ENCODE results near the gene PGGT1B.

PGGT1B gene

GRCh38 chr5:115170134-115170928, 92.3 kb downstream of the PGGT1B start:
- Histone ChIP-seq H3K27ac (no peak overlapping the region), H3K36me3 (ENCODE audit: insufficient read depth, low read length) (no peaks in the 10 kb centered on the region), H3K9ac (ENCODE audit: insufficient read length) (peak overlapping the region; percentile 74), H3K4me3 (peak overlapping the region; percentile 98), H3K9me3 (ENCODE audit: low read depth, low read length) (no peaks in the 10 kb centered on the region)
- no peak for DNase-seq (ENCODE audit: low read depth, low spot score)
- no peak for TF ChIP-seq EZH2 (IDR thresholded peaks at IDR 0.05)
- no peak for TF ChIP-seq FOXP2 (optimal IDR thresholded peaks at IDR 0.05; ENCODE audit: control extremely low read depth, extremely low read length, insufficient read depth)
- TF ChIP-seq POLR2AphosphoS5 (IDR thresholded peaks at IDR 0.05; ENCODE audit: borderline replicate concordance, low read depth, low read length) = no peak; the same call in 1 of the 2 replicates

- Histone ChIP-seq H3K36me3 (ENCODE audit: insufficient read depth, low read length) (no peaks in the 10 kb centered on the region), H3K27ac (no peak within 1 kb of the TSS), H3K9ac (ENCODE audit: insufficient read length) (peak within 1 kb of the TSS; percentile 84), H3K4me3 (peak within 1 kb of the TSS; percentile 98), H3K9me3 (ENCODE audit: low read depth, low read length) (no peaks in the 10 kb centered on the region)
- DNase-seq (ENCODE audit: low read depth, low spot score) = peak; percentile 81
- peak; percentile 95 for TF ChIP-seq FOXP2 (optimal IDR thresholded peaks at IDR 0.05; ENCODE audit: control extremely low read depth, extremely low read length, insufficient read depth)
- TF ChIP-seq EZH2 (IDR thresholded peaks at IDR 0.05) = no peak
- peak; percentile 92 for TF ChIP-seq POLR2AphosphoS5 (IDR thresholded peaks at IDR 0.05; ENCODE audit: borderline replicate concordance, low read depth, low read length)
Measured at GRCh38 chr5:115169487-115170133, 93.1 kb downstream of the PGGT1B start, which contains the start of gene TRIM36. Gene TRIM36 (minus strand): TSS chr5:115169908. CDS start chr5:115169634, 274 bp downstream.

DNA sequence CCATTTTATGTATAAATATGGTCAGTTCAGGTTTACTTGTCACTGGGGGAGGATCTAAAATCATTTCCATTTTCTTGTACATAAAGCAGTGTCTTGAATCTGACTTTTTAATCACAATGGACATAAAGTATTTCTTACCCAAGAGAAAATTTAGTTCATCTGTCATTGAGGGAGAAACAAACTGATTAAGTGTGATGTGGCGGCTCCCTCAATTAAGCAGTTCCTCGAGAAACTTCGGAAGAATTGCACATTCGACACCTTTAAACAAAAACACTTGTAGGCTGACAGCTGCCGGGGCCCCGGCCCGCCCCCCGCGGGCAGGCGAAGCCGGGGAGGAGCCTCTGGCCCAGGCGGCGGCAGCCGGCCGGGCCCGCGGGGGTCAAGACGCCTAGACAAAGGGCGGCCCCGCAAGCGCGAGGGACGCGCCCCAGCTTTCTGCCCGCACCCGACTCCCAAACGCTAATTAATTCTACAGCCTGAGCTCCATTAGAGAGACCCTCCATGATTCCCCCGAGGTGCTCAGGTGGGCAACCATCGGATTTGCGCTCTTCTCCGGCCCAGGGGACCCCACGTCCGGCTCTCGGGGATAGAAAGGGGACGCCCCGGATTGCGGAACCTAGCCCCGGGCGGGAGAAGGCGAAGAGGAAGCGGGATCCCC, 93.7 kb downstream of the PGGT1B start:
- Histone ChIP-seq H3K4me3 (peak overlapping the region; percentile 98), H3K9me3 (ENCODE audit: low read depth, low read length) (no peaks in the 10 kb centered on the region), H3K9ac (ENCODE audit: insufficient read length) (peak overlapping the region; percentile 84), H3K36me3 (ENCODE audit: insufficient read depth, low read length) (peaks cover 3% of the 10 kb centered on the region; the same call in 1 of the 2 replicates), H3K27ac (no peak overlapping the region)
- DNase-seq (ENCODE audit: low read depth, low spot score) = no peak
- TF ChIP-seq POLR2AphosphoS5 (IDR thresholded peaks at IDR 0.05; ENCODE audit: borderline replicate concordance, low read depth, low read length) (no peak), EZH2 (IDR thresholded peaks at IDR 0.05) (no peak), FOXP2 (optimal IDR thresholded peaks at IDR 0.05; ENCODE audit: control extremely low read depth, extremely low read length, insufficient read depth) (no peak)

GRCh38 chr5:115166744-115167393, 95.8 kb downstream of the PGGT1B start:
- Histone ChIP-seq H3K9ac (ENCODE audit: insufficient read length) (no peak overlapping the region), H3K4me3 (no peak overlapping the region), H3K36me3 (ENCODE audit: insufficient read depth, low read length) (peaks cover 7% of the 10 kb centered on the region; the same call in 1 of the 2 replicates)

GRCh38 chr5:115165790-115166189, 96.9 kb downstream of the PGGT1B start:
- peaks cover 7% of the 10 kb centered on the region; the same call in 1 of the 2 replicates for H3K36me3 ChIP-seq (ENCODE audit: insufficient read depth, low read length)
- no peak overlapping the region for H3K27ac ChIP-seq
- no peak overlapping the region for H3K9ac ChIP-seq (ENCODE audit: insufficient read length)
- TF ChIP-seq EZH2 (IDR thresholded peaks at IDR 0.05) (no peak), POLR2AphosphoS5 (IDR thresholded peaks at IDR 0.05; ENCODE audit: borderline replicate concordance, low read depth, low read length) (no peak), FOXP2 (optimal IDR thresholded peaks at IDR 0.05; ENCODE audit: control extremely low read depth, extremely low read length, insufficient read depth) (no peak)
- no peaks in the 10 kb centered on the region for H3K9me3 ChIP-seq (ENCODE audit: low read depth, low read length)
- no peak for DNase-seq (ENCODE audit: low read depth, low spot score)
- H3K4me3 ChIP-seq = no peak overlapping the region

More at GRCh38 chr5:115166744-115167393, 95.8 kb downstream of the PGGT1B start:
- TF ChIP-seq POLR2AphosphoS5 (IDR thresholded peaks at IDR 0.05; ENCODE audit: borderline replicate concordance, low read depth, low read length) (no peak), EZH2 (IDR thresholded peaks at IDR 0.05) (no peak), FOXP2 (optimal IDR thresholded peaks at IDR 0.05; ENCODE audit: control extremely low read depth, extremely low read length, insufficient read depth) (no peak)
- no peak overlapping the region for H3K27ac ChIP-seq
- no peak for DNase-seq (ENCODE audit: low read depth, low spot score)
- no peaks in the 10 kb centered on the region for H3K9me3 ChIP-seq (ENCODE audit: low read depth, low read length)

DNA sequence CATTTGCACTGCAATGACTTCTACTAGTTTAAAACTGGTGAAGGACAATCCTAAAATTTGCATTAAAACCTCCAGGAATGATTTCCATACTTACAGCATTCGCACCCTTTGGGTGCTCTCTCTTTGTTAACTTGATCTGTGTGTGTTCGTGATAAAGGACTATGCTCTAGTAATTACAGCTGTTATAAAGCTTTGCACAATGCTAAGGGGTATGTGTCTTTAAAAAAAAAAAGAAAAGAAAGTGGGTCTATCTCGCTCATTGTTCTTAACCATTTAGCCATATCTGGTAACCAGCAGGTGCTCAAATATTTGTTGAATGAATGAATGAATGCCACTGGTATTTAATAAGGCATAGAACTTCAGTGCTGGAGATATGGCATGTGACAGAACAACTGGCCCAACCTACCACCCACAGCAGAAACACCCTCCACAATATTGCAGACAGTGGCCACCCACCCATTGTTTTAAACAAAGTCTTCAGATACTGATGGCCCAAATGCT, 101.7 kb downstream of the PGGT1B start:
- peaks cover 7% of the 10 kb centered on the region; the same call in 1 of the 2 replicates for H3K36me3 ChIP-seq (ENCODE audit: insufficient read depth, low read length)
- DNase-seq (ENCODE audit: low read depth, low spot score) = no peak
- no peak overlapping the region for H3K27ac ChIP-seq
- no peak overlapping the region for H3K4me3 ChIP-seq
- no peaks in the 10 kb centered on the region for H3K9me3 ChIP-seq (ENCODE audit: low read depth, low read length)
- H3K9ac ChIP-seq (ENCODE audit: insufficient read length) = no peak overlapping the region
- TF ChIP-seq EZH2 (IDR thresholded peaks at IDR 0.05) (no peak), POLR2AphosphoS5 (IDR thresholded peaks at IDR 0.05; ENCODE audit: borderline replicate concordance, low read depth, low read length) (no peak), FOXP2 (optimal IDR thresholded peaks at IDR 0.05; ENCODE audit: control extremely low read depth, extremely low read length, insufficient read depth) (no peak)
